Measurements from ENCODE around the gene TRAK1. TPM values are rescaled to one million over a fixed set of nuclear protein-coding genes. Genes with fewer than 3 reads are reported as not detected.

Gene TRAK1
- polyA plus RNA-seq, 4 donors: 29.8 to 51.2 (median 46.7) TPM

DNA sequence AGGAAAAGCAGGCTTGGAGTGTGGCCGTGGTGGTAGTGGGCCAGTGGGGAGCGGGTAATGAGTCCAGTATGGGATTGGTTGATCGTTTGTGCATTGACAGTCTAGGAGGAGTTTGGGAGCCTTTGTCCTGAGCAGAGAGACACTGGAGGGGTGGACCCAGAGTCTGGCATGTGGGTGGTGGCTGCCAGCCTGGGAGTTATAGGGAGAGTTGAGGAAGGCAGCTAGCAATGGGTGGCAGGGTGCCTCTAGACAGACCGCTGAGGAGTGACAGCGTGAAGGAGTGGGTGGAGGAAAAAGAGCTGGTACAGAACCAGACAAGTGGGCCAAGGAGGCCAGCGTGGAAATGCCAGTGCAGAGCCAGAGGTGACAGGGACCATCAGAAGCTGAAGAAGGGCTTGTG, 176.7 kb downstream of the TRAK1 start:
- no peak for DNase-seq (ENCODE audit: low read depth in 4 of 4, low spot score in 3 of 4)

DNA sequence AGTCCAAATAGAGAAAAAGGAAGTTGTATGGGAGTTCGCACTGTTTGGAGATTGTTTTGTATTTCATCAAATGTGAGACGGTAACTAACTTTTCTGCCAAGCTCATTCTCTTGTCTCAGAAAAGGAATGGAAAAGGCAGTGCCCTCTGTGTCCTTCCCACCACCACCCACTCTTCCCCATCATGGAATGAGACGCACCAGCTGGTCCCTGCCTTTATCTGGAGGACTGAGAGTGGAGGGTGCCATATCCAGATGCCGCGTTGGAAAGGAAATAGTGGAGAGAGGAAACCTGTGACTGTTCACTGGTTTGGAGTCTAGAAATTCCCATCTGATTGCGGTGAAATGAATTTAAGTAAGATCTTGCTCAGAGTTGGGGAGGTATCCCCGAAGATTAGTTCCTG, 178.5 kb downstream of the TRAK1 start:
- no peak for DNase-seq (ENCODE audit: low read depth in 4 of 4, low spot score in 3 of 4)

DNA sequence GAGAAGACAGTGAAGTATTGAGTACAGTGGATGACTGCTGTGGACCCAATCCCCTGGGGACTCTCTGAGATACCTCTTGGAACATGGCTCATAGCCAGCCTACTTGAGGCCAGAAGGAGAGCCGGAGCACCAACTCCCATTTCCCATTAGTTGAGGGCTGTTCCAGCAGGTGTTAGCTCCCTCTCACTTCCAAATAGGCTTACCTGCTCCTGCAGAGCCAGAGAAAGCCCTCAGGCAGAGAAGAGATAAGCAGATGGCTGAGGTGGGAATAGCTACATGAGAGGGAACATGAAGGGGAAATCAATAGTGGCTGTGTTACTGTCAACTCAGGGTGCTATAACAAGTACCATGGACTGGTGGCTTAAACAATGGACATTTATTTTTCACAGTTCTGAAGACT, 179.4 kb downstream of the TRAK1 start:
- DNase-seq (ENCODE audit: low read depth in 4 of 4, low spot score in 3 of 4): no peak

DNA sequence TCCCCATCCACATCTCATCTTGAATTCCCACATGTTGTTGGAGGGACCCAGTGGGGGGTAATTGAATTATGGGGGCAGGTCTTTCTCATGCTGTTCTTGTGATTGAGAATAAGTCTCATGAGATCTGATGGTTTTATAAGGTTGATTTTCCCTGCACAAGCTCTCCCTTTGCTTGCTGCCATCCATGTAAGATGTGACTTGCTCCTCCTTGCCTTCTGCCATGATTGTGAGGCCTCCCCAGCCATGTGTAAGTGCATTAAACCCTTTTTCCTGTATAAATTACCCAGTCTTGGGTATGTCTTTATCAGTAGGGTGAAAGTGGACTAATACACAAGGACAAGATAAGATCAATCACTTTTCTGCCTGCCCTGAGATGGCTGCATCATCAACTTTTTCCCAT, 180.6 kb downstream of the TRAK1 start:
- no peak for DNase-seq (ENCODE audit: low read depth in 4 of 4, low spot score in 3 of 4)

DNA sequence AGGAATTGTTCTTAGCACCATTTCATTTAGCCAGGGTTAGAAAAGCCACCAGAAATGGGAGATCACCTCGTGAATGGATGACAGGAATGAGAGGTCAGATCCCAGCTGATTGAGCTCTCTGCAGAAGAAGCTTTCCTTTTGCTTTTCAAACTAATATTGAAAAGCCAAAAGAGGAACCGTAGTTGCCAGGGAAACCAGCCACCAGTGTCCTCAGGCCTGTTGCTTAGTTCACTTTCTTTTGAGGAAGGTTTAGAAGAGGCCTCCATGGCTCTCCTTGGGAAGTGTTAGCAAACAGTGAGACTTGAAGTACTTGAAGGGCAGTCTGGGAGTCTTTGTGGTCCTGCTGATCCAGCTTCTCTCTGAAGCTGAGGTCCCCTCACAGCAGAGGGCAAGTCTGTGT, 182.2 kb downstream of the TRAK1 start:
- no peak for DNase-seq (ENCODE audit: low read depth in 4 of 4, low spot score in 3 of 4)

DNA sequence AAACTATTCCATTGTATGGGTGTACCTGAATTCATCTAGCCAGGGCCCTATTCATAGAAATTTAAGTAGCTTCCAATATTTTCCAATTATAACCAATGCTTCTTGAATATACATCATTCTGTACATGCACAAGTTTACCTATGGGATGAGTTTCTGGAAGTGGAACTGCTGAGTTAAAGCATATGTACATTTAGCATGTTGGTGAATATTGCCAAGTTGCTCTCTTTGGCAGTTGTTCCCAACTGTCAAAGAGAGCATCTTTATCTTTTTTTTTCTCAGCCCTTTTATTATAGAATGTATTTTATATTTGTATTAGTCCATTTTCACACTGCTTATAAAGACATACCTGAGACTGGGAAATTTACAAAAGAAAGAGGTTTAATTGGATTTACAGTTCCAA, 183.1 kb downstream of the TRAK1 start:
- DNase-seq (ENCODE audit: low read depth in 4 of 4, low spot score in 3 of 4): no peak

DNA sequence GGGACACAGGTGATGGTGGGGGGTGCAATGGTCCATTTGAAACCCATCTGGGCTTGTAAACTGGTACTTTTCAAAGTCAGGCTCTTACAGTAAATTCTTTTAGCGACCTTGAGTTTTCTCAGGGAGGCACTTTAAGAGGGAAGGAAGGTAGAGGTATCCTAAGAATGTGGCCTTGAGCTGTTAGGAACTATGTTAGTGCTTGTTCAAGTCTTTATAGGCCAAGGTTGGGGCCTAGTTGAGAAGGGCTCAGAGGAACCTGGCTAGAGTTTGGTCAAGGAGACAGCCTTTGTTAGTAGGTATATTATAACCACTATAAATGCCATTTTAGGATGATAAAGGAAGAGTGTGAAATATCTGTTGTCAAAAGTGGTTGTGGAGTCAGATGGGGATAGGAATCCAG, 184.1 kb downstream of the TRAK1 start:
- no peak for DNase-seq (ENCODE audit: low read depth in 4 of 4, low spot score in 3 of 4)

Other genes with a start within 250 kb of the TRAK1 start
- 1 to 10 TPM; 2.7 to 5.6 (median 5.1) TPM for gene ULK4, start 129.3 kb upstream of the TRAK1 start, polyA plus RNA-seq (ENCODE audit: insufficient read length in 4 of 4)
- 1 to 10 TPM in 1 of 4 donors, under 1 TPM in 2, not detected in 1; 0.24 to 2.0 (median 0.37) TPM for gene CCK, start 174.8 kb downstream of the TRAK1 start, polyA plus RNA-seq (ENCODE audit: insufficient read length in 4 of 4)